NCI-H526 (cell line): ENCODE data around the gene PRMT3.
"Not testable (repeated sequence)": the region's sequence is repeated elsewhere in the genome, so short reads cannot be mapped to it uniquely, and the experiment has no call there.

ENCODE experiments used
- DNase-seq, 2 experiments: peaks; one replicate each; lab custom pipeline; 2025; lab: John Stamatoyannopoulos, UW

PRMT3 gene

DNA sequence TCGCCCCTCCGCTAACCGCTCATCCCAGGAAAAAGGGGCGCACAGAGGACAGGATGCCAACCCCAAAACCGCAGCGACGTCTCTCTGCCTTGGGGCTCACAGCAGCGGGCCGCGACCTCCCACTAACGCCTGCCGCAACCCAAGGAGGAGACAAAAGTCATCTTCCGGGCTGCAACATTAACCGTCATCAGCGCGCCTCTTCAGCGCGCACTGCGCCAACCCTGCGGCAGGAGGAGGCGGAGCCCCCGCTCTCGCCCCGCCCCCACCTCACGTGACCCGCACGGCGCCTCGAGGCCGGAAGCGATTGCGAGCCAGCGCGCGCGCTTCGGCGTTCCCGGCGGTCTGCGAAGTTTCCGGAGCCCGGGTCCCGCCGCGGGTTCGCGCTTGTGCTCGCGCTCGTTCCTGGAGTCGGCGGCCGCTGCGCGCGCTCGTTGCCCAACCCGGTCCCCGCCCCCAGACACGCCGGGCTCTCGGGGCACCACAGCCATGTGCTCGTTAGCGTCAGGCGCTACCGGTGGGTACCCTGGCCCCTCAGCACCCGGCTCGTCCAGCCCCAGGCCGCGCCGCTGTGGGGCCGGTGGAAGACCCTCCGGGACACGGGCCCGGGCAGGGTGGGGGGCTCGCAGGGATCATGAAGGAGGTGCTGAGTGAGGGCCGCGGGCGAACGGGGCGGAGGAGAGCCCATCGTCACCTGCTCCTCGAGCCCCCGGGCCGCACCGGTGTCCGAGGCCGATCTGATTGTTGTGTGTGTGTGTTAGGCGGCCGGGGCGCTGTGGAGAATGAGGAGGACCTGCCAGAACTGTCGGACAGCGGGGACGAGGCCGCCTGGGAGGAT is at the start of gene PRMT3:
TSS of gene PRMT3 (plus strand) at position 456 of the 835 bp plus-strand sequence. CDS start at position 487, 31 bp downstream.
- DNase-seq = peak; percentile 85 to 98

DNA sequence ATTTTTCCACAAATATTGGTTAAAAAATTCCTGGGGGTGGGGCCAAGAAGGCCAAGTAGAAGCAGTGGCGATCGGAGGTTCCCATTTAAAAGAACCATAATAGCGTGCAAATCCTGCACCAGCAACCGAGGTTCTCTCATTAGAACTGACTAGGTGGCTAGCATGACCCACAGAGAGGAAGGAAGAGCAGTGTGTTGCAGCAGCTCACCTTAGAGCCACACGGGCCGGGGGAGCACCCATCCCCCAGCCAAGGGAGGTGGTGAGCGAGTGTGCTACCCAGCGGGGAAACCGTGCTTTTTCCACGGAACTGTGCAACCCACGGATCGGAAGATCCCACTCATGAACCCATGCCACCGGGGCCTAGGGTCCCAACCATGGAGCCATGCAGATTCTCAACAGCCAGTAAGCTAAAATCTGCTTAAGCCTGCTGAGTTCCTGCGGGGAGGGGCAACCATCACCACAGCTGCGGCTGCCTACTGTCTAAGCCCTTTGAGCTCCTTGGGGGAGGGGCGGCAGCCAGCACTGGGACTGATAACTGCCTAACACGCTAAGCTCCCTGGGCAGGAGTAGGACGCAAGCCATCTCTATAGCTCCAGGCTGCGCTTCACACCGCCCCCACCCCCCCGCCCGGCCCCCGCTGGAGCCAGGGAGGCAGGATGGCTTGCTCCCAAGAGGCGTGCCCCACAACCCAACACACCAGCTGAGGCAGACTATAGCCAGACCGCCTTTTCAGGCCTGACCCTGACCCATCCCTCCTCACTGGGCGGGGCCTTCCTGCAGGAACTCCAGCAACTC is 45.0 kb upstream of the PRMT3 start:
- no peak for DNase-seq

DNA sequence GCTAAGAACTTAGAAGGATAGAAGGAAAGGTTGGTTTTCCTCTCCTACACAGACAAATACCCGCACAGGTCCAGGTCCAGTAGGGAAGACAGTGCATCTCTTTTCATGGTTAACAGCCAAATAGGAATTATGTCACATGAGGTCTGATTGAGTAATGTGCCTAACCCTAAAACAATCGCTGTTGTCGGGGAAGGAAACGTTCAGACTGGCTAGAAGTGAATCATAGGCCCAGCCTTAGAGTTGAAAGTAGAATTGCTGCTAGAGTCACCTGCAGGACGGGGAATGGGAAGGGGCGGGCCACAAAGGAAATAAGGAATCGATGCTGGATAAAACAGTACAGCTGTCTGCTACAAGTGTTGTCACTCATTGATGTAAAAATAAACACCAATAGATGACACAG is 36.4 kb upstream of the PRMT3 start:
- no peak for DNase-seq

DNA sequence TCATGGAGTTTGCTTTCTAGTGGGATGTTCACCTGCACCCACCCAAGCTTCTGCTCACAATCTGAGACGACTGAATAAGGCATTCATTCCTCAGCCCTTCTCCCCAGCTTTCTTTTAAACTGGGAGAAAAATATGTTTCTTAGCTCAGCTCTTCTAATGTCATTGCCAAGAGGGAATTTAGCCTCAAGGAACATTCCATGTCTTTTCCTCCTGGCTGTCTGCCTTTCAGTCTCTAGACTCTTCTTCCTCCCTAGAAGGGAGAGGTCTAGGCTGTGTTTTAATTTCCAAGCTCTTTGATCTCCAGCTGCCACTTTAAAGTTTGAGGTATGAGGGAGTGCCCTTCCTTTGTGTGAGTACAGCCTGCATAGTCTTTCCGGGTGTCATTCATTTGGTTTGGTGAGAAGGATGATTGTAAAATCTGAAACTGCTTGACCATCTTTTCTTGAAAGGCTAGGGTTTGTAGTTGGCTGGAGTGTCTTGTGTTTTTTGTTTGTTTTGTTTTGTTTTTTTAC is 35.7 kb upstream of the PRMT3 start:
- DNase-seq = no peak

DNA sequence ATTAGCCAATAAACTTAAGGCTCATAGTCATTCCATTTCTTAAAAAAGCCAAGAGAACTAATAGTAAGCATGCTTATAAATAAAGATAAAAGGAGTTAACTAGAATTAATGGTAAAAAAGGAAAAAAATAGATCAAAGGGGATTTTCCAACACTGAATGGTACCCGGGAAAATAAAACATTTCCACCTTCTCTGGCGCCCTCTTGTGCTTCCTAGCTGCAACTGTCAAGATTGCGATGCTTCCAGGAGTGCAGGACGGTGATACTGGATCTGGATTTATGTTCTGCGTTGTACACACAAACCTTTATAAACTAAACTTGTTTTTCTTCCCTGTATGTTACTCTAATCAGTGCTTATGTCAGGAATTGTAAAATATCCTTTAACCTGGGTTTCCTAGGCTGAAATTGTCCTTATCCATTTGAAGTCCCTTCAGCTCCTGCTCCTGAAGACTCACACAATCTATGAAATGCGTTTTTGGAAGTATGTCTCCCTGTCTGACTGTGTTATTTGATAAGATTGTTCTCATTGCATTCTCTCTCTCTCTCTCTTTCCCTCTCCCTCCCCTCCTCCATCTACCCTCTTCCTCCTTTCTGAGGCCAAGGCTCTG is 33.6 kb upstream of the PRMT3 start:
- DNase-seq = peak; percentile 7 to 71

DNA sequence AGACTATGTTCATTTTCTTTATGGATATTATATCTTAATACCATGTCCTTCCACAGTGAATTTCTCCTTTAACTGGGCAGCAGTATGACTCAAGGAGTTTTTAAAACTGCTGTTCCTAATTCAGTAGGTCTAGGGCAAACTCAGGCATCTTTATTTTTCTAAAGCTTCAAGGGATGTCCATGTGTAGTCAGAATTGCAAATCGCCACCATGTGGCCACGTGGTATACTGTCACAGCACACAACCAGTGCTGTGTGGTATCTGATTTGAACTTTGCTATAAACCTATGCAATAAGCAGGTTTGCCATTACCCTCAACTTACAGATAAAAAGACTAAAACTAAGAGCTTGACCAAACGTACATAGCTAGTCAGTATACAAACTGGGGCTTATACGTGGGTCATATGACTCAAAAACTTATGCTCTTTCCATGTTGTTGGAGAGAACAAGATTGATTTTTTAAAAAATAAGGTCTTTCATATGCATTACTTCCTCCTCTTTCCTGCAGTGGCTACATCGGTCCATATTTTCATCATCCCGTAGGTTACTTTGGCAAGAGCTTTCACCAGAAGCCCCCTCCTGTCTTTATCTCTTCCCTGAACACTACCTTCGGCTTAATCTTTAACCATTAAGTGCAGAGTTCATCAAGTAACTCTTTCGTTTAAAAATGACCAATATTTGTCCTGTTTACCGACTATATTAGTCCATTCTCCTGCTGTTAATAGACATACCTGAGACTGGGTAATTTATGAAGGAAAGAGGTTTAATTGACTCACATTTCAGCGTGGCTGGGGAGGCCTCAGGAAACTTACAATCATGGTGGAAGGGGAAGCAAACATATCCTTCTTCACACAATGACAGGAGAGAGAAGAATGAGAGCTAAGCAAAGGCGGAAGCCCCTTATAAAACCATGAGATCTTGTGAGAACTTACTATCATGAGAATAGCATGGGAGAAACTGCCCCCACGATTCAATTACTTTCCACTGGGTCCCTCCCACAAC is 32.0 kb upstream of the PRMT3 start:
- DNase-seq = peak; percentile 15 to 72

DNA sequence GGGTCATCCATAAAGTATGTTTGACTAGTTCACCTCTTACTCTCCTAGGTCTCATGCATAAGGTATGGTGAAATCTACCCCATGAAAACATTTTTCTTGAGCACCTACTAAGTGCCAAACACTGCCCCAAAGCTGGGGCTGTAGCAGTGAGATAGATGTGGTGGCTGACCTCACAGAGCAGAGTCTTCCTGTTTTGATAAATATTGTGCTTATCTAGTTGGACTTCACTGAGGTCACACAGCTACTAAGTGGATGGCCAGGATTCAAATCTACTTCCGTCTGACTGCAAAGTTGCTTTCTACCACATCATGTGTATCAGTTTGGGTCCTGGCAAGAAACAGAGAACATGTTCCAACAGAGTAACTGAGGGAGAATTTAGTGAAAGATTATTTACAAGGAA is 30.4 kb upstream of the PRMT3 start:
- no peak for DNase-seq

DNA sequence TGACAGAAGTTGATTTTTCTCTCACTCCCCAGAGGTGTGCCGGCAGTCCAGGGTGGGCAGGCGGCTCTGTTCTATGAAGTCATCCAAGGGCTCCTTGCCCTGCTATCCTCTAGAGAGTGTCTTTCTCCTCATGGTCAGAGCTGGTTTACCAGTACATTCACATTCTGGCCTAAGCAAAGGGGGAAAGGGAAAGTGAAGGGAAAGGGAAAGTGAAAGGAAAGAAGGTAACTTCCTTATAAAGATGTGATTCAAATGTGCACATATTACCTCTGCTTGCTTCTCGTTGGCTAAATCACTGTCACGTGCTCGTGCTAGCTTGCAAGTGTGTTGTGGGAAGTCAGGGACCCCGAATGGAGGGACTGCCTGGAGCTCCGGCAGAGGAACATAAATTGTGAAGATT is 26.9 kb upstream of the PRMT3 start:
- DNase-seq = no peak

DNA sequence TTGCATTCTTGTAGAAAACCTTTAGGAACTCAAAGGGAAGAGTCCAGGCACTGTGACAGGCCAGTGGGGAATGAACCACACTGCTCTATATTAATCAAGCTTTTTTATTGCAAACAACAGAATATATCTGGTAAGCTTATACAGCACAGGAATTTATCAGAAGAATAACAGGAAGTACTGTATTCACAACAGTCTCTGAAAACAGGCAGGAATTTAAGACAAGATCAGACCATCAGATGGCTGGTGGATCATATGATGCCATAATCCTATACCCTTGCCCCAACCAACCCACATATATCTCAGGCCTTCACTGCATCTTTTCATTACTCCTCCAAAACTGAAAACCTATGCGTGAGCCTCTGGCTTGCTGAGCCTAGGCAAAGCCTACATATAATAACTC is 25.0 kb upstream of the PRMT3 start:
- no peak for DNase-seq

DNA sequence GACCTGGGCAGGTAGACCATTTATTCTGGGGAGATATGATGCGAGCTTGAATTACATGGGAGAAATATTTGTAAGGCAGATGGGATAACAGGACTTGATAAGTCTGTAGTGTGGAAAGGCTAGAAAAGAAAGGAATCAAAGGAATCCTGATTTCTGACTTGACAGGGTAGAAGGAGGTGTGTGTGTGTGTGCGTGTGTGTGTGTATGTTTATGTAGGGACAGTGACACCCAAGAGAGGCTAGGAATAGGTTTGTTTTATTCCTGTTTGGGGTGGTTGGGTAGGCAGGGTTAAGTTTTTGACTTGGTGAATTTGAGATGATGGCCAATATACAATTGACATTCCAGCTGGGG is 24.4 kb upstream of the PRMT3 start:
- DNase-seq = no peak

DNA sequence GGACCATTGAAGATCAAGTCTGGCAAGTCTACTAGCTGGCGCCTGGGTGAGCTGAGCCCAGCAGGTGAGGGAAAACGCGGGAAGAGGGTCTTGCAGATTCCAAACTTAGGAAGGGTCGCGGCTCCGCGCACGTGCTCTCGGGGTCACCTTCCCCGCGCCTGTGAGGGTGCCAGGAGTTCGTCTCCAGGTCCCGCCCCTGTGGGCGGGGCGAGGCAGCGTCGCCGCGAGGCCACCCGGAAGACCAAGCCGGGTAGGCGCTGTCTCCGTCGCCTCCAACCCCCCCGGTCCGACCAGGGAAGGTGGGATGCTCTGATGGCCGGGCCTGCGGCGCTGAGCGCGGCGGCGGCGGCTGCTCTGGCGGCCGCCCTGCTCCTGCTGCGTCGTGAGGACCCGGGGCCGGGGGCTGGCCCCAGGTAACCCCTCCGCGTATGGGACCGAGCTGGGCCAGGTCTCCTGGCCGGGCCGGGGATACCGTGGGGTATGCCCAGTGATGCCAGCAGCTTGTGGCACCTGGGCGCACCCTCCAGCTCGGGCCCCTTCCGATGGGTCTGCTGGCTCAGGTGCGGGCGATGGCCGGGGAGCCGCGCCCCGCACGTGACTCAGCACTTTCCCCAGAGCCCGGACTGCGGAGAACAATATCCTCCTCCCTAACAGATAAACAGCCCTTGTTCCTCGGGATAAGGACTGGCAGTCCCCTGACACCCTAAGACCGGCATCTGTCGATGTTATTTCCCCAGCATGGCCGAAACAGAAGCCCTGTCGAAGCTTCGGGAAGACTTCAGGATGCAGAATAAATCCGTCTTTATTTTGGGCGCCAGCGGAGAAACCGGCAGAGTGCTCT is 23.8 kb upstream of the PRMT3 start, which contains the start of gene HTATIP2:
TSS of gene HTATIP2 (plus strand) at position 215 of the 841 bp plus-strand sequence. CDS start at position 739, 524 bp downstream.
- DNase-seq = peak; percentile 43 to 75

DNA sequence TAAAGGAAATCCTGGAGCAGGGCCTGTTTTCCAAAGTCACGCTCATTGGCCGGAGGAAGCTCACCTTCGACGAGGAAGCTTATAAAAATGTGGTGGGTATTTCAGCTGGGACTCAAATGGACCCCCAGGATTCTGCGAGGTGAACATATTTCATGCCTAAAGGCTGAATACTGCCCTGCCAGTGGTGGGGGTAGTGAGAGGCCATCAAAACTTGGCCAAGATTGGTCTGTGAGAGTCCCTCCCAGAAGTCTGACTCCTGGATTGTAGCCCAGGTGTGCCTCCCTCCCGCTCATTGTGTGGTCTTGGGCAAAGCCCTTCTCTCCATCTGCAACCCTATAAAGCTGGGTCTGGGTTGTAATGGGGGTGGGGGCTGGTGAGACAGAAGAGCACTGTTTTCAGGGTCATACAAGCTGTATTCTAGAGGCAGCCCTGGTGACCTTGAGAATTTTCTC is 23.1 kb upstream of the PRMT3 start:
- DNase-seq = peak in 1 of 2 experiments; percentile 48

DNA sequence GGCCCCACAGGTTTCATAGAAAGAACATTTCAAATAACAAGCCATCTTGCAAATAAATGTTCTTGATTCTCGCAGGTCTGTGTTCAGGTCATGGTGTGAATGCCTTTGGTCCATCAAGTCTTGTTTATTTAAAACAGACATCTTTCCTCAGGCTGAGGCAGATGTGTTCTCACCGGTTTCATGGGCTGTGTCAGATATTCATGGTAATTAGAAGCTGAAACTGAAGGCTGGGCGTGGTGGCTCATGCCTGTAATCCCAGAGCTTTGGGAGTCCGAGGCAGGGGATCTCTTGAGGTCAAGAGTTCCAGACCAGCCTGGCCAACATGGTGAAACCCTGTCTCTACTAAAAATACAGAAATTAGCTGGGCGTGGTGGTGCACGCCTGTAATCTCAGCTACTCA is 22.1 kb upstream of the PRMT3 start:
- not testable (repeated sequence) for DNase-seq

DNA sequence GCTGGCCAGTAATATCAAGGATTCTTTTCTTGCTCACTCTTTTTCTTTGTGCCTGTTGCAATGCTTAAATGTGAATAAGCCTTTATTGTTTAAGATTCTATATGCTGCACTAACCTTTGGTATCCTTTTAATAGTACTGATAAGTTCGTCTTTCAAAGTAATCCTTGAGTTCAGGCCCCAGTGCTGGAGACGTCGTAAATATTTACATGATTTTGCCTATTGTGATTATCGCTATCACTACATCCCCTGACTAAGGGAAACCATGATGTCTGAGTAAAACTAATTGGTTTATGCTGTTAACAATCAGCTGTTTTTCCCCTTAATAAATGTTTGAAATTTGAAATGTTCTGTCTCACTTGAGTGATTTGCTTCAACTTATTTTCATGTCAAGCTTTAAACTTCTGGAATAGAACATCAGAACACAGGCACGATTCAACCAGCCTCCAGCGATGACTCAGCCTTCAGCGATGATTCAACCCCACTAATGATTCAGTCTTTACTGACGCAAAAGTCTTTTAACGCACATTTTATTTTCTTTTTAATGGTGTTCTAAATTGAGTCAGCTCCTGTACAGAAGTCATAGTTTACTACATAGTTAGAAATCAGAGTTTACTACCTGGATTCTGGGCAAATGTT is 20.1 kb upstream of the PRMT3 start:
- peak; percentile 37 to 58 for DNase-seq

DNA sequence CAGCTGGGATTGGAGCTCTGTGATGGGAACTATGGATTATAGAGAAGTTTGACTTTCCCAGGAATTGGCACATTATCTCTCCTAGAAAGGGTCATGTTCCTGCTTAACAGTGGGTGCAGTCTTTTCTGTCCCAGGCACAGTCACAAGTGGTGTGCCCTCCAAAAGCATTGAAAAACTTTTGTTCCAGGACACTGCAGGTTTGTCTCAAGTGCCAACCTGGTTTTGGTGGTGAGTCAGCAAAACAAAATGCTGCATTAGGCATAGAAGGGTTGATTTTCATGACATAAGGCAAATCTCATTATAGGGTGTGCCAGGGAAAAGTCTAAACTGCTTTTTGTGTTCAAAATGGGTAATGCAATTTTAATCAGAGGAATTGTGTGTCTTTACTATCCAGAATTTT is 19.1 kb upstream of the PRMT3 start:
- no peak for DNase-seq

DNA sequence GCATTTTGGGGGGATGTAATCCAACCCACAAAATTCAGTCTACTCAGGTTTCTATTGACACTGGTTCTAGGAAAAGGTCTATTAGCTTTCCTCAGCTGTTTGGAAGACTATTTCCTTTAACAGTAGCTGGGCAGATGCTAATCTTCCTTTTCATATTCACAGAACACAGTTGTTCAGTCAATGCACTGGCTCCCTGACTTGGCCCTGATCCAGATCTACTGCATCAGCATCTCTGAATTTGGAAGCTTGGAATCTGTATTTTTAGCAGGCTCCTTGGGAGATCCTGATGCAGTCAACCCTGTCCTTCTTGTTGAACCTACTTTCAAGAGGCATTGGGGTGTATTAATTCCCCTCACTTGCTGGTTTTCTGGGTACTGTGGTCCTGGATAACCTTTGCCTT is 17.7 kb upstream of the PRMT3 start:
- DNase-seq = no peak

DNA sequence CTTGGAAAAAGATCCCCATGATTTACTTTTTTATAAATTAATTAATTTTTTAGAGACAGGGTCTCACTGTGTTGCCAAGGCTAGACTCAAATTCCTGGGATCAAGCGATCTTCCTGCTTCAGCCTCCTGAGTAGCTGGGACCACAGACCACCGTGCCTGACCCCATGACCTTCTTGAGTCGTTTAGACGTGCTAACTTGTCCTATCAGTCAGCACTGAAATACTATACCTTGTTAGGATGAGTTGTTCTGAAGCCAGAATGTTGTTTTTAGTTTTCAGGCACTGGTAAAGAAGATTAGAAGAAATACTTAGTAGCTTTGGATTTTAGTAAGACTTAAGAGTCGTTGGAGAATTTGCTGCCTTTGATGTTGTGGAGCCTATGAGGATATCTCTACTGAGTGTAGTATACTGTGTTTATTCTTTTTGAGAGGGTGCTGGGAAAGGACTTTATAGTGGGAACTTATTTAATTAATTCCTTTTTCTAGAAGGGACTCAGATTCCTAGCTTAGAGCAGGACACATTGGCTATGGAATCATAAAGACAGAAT is 15.4 kb upstream of the PRMT3 start:
- DNase-seq = no peak

DNA sequence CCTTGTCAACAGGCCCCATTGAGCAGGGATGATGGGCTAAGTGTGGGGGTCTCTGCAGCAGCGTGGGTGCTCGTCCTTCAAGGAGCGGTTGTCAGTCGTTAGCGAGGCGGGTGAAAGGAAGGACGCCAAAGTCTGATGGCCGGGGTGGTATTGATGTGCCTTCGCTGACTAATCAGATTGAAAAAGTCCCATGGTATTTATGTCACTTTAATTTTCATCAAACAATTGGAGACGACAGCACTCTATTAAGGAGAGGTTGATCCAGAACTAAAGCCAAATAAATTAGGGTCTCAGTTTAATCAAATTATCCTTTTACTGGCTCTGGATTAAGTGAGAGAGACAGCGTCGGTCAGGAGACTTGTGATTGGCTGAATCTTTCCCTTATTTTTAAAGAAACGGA is 14.4 kb upstream of the PRMT3 start:
- no peak for DNase-seq

DNA sequence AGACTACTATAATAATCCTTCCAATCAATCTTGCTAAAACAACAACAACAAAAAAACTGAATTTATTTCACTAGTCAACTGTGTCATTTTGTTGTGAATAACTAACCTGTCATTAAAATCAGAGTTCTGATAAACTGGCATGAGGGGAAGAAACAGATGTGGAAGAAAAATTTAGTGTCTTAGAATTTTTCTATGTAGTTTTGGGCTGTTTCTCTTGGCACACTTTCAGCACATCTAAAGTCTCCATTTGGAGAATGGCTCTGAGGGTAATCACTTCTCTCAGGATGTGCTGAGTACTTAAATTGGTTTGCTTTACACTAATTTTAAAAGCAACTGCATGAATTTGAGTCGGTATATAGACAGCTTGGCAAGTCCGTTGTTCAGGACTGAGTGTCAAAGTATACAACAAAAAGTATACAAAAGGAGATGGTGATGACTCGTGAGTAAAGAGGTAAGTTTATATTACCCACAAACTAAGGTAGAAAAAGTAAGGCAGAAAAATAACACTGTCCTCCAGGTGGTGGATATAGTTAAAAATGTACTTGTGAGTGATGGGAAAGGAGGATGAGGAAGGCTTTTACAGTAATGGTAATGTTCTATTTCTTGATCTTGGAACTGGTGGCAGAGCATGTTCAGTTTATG is 13.8 kb upstream of the PRMT3 start:
- DNase-seq = no peak
